Measurements from ENCODE around the gene MDFI.

Gene MDFI

GRCh38 chr6:41637194-41638001, 870 bp upstream of the MDFI start:
- H3K27me3 Mint-ChIP-seq = peaks cover 88% of the 10 kb centered on the region
- no peak overlapping the region for H3K27ac Mint-ChIP-seq
- ATAC-seq = no peak
- DNase-seq = no peak
- peaks cover 16% of the 10 kb centered on the region for H3K4me1 Mint-ChIP-seq
- peak overlapping the region; percentile 72 to 73 for H3K4me3 Mint-ChIP-seq
- H3K9me3 Mint-ChIP-seq = no peaks in the 10 kb centered on the region

- DNase-seq = no peak
- no peak overlapping the region for H3K27ac Mint-ChIP-seq
These were observed 904 bp downstream of the MDFI start for GRCh38 chr6:41638935-41639808.

GRCh38 chr6:41639809-41640371, 1.6 kb downstream of the MDFI start:
- Mint-ChIP-seq H3K4me3 (no peak overlapping the region), H3K9me3 (no peaks in the 10 kb centered on the region), H3K4me1 (peaks cover 16% of the 10 kb centered on the region), H3K27me3 (peaks cover 90% of the 10 kb centered on the region), H3K27ac (no peak overlapping the region)
- no peak for ATAC-seq
- DNase-seq = no peak

More at GRCh38 chr6:41638935-41639808, 904 bp downstream of the MDFI start:
- peak overlapping the region in 1 of 2 donors; percentile 33 for H3K4me3 Mint-ChIP-seq
- no peaks in the 10 kb centered on the region for H3K9me3 Mint-ChIP-seq
- no peak for ATAC-seq
- peaks cover 16% of the 10 kb centered on the region for H3K4me1 Mint-ChIP-seq
- peaks cover 90% of the 10 kb centered on the region for H3K27me3 Mint-ChIP-seq

- Mint-ChIP-seq H3K27ac (no peak overlapping the region), H3K4me3 (no peak overlapping the region), H3K27me3 (peaks cover 90% of the 10 kb centered on the region), H3K4me1 (peaks cover 16% of the 10 kb centered on the region), H3K9me3 (no peaks in the 10 kb centered on the region)
- ATAC-seq = no peak
- DNase-seq = no peak
These were observed 2.2 kb downstream of the MDFI start for GRCh38 chr6:41640426-41640825.

- Mint-ChIP-seq H3K4me1 (peaks cover 16% of the 10 kb centered on the region), H3K27me3 (peaks cover 89% of the 10 kb centered on the region), H3K4me3 (no peak overlapping the region), H3K9me3 (no peaks in the 10 kb centered on the region), H3K27ac (no peak overlapping the region)
- DNase-seq = no peak
- no peak for ATAC-seq
These were observed 3.2 kb downstream of the MDFI start for GRCh38 chr6:41641352-41641925.

- DNase-seq (no peak), ATAC-seq (no peak)
- peaks cover 82% of the 10 kb centered on the region for H3K27me3 Mint-ChIP-seq
- H3K4me1 Mint-ChIP-seq = peaks cover 16% of the 10 kb centered on the region
- H3K4me3 Mint-ChIP-seq = no peak overlapping the region
- no peak overlapping the region for H3K27ac Mint-ChIP-seq
- no peaks in the 10 kb centered on the region for H3K9me3 Mint-ChIP-seq
These were observed 4.1 kb downstream of the MDFI start for GRCh38 chr6:41642090-41642959.

GRCh38 chr6:41642960-41643898, 5.0 kb downstream of the MDFI start:
- ATAC-seq = no peak
- H3K9me3 Mint-ChIP-seq = no peaks in the 10 kb centered on the region
- H3K27ac Mint-ChIP-seq = no peak overlapping the region
- no peak overlapping the region for H3K4me3 Mint-ChIP-seq
- peaks cover 8% of the 10 kb centered on the region for H3K4me1 Mint-ChIP-seq
- no peak for DNase-seq
- peaks cover 73% of the 10 kb centered on the region for H3K27me3 Mint-ChIP-seq

- Mint-ChIP-seq H3K27ac (peak overlapping the region in 1 of 2 donors; percentile 67), H3K4me3 (no peak overlapping the region), H3K4me1 (peaks cover 6% of the 10 kb centered on the region), H3K9me3 (no peaks in the 10 kb centered on the region), H3K27me3 (peaks cover 67% of the 10 kb centered on the region)
- DNase-seq = no peak
- no peak for ATAC-seq
These were observed 5.6 kb downstream of the MDFI start for GRCh38 chr6:41643899-41644269.

- ATAC-seq = no peak
- H3K27me3 Mint-ChIP-seq = peaks cover 62% of the 10 kb centered on the region
- peak overlapping the region in 1 of 2 donors; percentile 67 for H3K27ac Mint-ChIP-seq
- no peak for DNase-seq
- no peaks in the 10 kb centered on the region for H3K9me3 Mint-ChIP-seq
- H3K4me3 Mint-ChIP-seq = no peak overlapping the region
- peaks cover under 1% of the 10 kb centered on the region for H3K4me1 Mint-ChIP-seq
These were observed 6.1 kb downstream of the MDFI start for GRCh38 chr6:41644297-41644879.

- ATAC-seq = no peak
- DNase-seq = no peak
- H3K4me3 Mint-ChIP-seq = no peak overlapping the region
- H3K27ac Mint-ChIP-seq = no peak overlapping the region
- no peaks in the 10 kb centered on the region for H3K9me3 Mint-ChIP-seq
- H3K27me3 Mint-ChIP-seq = peaks cover 54% of the 10 kb centered on the region
- no peaks in the 10 kb centered on the region for H3K4me1 Mint-ChIP-seq
These were observed 6.8 kb downstream of the MDFI start for GRCh38 chr6:41645007-41645618.

- no peaks in the 10 kb centered on the region for H3K9me3 Mint-ChIP-seq
- no peak overlapping the region for H3K4me3 Mint-ChIP-seq
- no peak for DNase-seq
- no peaks in the 10 kb centered on the region for H3K4me1 Mint-ChIP-seq
- no peak for ATAC-seq
- H3K27ac Mint-ChIP-seq = no peak overlapping the region
- H3K27me3 Mint-ChIP-seq = peaks cover 43% of the 10 kb centered on the region
These were observed 7.9 kb downstream of the MDFI start for GRCh38 chr6:41646026-41646795.

GRCh38 chr6:41647061-41647511, 8.8 kb downstream of the MDFI start:
- H3K4me1 Mint-ChIP-seq = no peaks in the 10 kb centered on the region
- no peak overlapping the region for H3K4me3 Mint-ChIP-seq
- H3K27me3 Mint-ChIP-seq = peaks cover 36% of the 10 kb centered on the region
- H3K27ac Mint-ChIP-seq = no peak overlapping the region
- no peaks in the 10 kb centered on the region for H3K9me3 Mint-ChIP-seq
- DNase-seq (no peak), ATAC-seq (no peak)

All from stimulated activated naive CD8-positive, alpha-beta T cell treated with anti-CD3 and anti-CD28 coated beads, Interleukin-15, amount 100 ng/mL, for 72 hours (primary cell).